ENCODE results near the gene SEMA4F. TPM values are rescaled to one million over a fixed set of nuclear protein-coding genes. Genes with fewer than 3 reads are reported as not detected.
A peak's percentile ranks its signal among the peaks of the same experiment; 100 is the strongest.

SEMA4F gene
- total and polyA plus RNA-seq, 2 experiments from 2014 or later, result 4.2 to 5.9 TPM

- no peaks in the 10 kb centered on the region for H3K79me2 ChIP-seq (ENCODE audit: insufficient read depth)
- no peaks in the 10 kb centered on the region for H3K27me3 ChIP-seq (replicated peaks; ENCODE audit: insufficient read depth)
- no peaks in the 10 kb centered on the region for H3K9me3 ChIP-seq (ENCODE audit: low read depth)
- H3K4me3 ChIP-seq, result no peak overlapping the region
- in situ Hi-C loops (cut with MboI), result no loop called here
- H3K9me2 ChIP-seq (ENCODE audit: insufficient read depth), result no peaks in the 10 kb centered on the region
- no peak overlapping the region for H3K27ac ChIP-seq
- H2AFZ ChIP-seq, result no peak overlapping the region
- 82 to 83% methylated on average over 7 of the region's 7 CpGs for WGBS, 2 experiments (ENCODE audit: low coverage in 1 of 2, low lambda C conversion rate in 2 of 2, missing lambda C conversion rate in 2 of 2)
- H3K4me2 ChIP-seq (ENCODE audit: unreplicated experiment), result no peak overlapping the region
- no peak for DNase-seq
- H3K4me1 ChIP-seq (ENCODE audit: insufficient read depth), result peaks cover 8% of the 10 kb centered on the region
- no peak overlapping the region for H3K9ac ChIP-seq
- no peaks in the 10 kb centered on the region for H3K36me3 ChIP-seq (ENCODE audit: low read depth)
- H4K20me1 ChIP-seq (ENCODE audit: insufficient read depth), result no peaks in the 10 kb centered on the region
- TF ChIP-seq EZH2phosphoT487 (IDR thresholded peaks at IDR 0.05; ENCODE audit: insufficient read depth, low read depth) (no peak), EZH2 (IDR thresholded peaks at IDR 0.05; ENCODE audit: insufficient read depth, poor library complexity, severe bottlenecking) (no peak)
- H3F3A ChIP-seq (ENCODE audit: insufficient read depth), result peaks cover 13% of the 10 kb centered on the region
These were observed 16.2 kb downstream of the SEMA4F start for GRCh38 chr2:74670263-74670662.

GRCh38 chr2:74671479-74671878 is 17.4 kb downstream of the SEMA4F start:
- H3F3A ChIP-seq (ENCODE audit: insufficient read depth), result peaks cover 13% of the 10 kb centered on the region
- H3K4me3 ChIP-seq, result no peak overlapping the region
- peaks cover 8% of the 10 kb centered on the region for H3K4me1 ChIP-seq (ENCODE audit: insufficient read depth)
- H3K79me2 ChIP-seq (ENCODE audit: insufficient read depth), result no peaks in the 10 kb centered on the region
- no peak overlapping the region for H2AFZ ChIP-seq
- no peaks in the 10 kb centered on the region for H3K36me3 ChIP-seq (ENCODE audit: low read depth)
- no peaks in the 10 kb centered on the region for H3K27me3 ChIP-seq (replicated peaks; ENCODE audit: insufficient read depth)
- no peak for TF ChIP-seq EZH2phosphoT487 (IDR thresholded peaks at IDR 0.05; ENCODE audit: insufficient read depth, low read depth)
- TF ChIP-seq EZH2 (IDR thresholded peaks at IDR 0.05; ENCODE audit: insufficient read depth, poor library complexity, severe bottlenecking), result no peak
- H4K20me1 ChIP-seq (ENCODE audit: insufficient read depth), result no peaks in the 10 kb centered on the region
- DNase-seq, result peak; percentile 81
- in situ Hi-C loops (cut with MboI), result no loop called here
- no peak overlapping the region for H3K27ac ChIP-seq
- no peak overlapping the region for H3K9ac ChIP-seq
- no peaks in the 10 kb centered on the region for H3K9me3 ChIP-seq (ENCODE audit: low read depth)
- no peak overlapping the region for H3K4me2 ChIP-seq (ENCODE audit: unreplicated experiment)
- H3K9me2 ChIP-seq (ENCODE audit: insufficient read depth), result no peaks in the 10 kb centered on the region

- Histone ChIP-seq H3K4me1 (ENCODE audit: insufficient read depth) (peaks cover 8% of the 10 kb centered on the region), H2AFZ (no peak overlapping the region), H3K9me2 (ENCODE audit: insufficient read depth) (no peaks in the 10 kb centered on the region), H3K27me3 (replicated peaks; ENCODE audit: insufficient read depth) (no peaks in the 10 kb centered on the region), H4K20me1 (ENCODE audit: insufficient read depth) (no peaks in the 10 kb centered on the region), H3F3A (ENCODE audit: insufficient read depth) (peaks cover 13% of the 10 kb centered on the region), H3K4me2 (ENCODE audit: unreplicated experiment) (no peak overlapping the region), H3K36me3 (ENCODE audit: low read depth) (no peaks in the 10 kb centered on the region), H3K27ac (no peak overlapping the region), H3K4me3 (no peak overlapping the region), H3K79me2 (ENCODE audit: insufficient read depth) (no peaks in the 10 kb centered on the region), H3K9me3 (ENCODE audit: low read depth) (no peaks in the 10 kb centered on the region), H3K9ac (no peak overlapping the region)
- in situ Hi-C loops (cut with MboI), result no loop called here
- TF ChIP-seq EZH2 (IDR thresholded peaks at IDR 0.05; ENCODE audit: insufficient read depth, poor library complexity, severe bottlenecking), result no peak
- no peak for TF ChIP-seq EZH2phosphoT487 (IDR thresholded peaks at IDR 0.05; ENCODE audit: insufficient read depth, low read depth)
- WGBS, 2 experiments (ENCODE audit: low coverage in 1 of 2, low lambda C conversion rate in 2 of 2, missing lambda C conversion rate in 2 of 2), result 76 to 77% methylated on average over 7 of the region's 7 CpGs
- no peak for DNase-seq
These were observed 19.9 kb downstream of the SEMA4F start for GRCh38 chr2:74673826-74674528.

- H3K9me2 ChIP-seq (ENCODE audit: insufficient read depth), result no peaks in the 10 kb centered on the region
- 74 to 75% methylated on average over 6 of the region's 6 CpGs for WGBS, 2 experiments (ENCODE audit: low coverage in 1 of 2, low lambda C conversion rate in 2 of 2, missing lambda C conversion rate in 2 of 2)
- peaks cover 13% of the 10 kb centered on the region for H3F3A ChIP-seq (ENCODE audit: insufficient read depth)
- DNase-seq, result no peak
- in situ Hi-C loops (cut with MboI), result loop anchor here (25.0 kb wide), 1 partner anchor 712 kb away; no protein-coding TSS in a partner anchor
- H3K79me2 ChIP-seq (ENCODE audit: insufficient read depth), result no peaks in the 10 kb centered on the region
- no peak overlapping the region for H3K27ac ChIP-seq
- no peaks in the 10 kb centered on the region for H3K36me3 ChIP-seq (ENCODE audit: low read depth)
- H3K9me3 ChIP-seq (ENCODE audit: low read depth), result no peaks in the 10 kb centered on the region
- H2AFZ ChIP-seq, result no peak overlapping the region
- no peak overlapping the region for H3K4me2 ChIP-seq (ENCODE audit: unreplicated experiment)
- peaks cover 8% of the 10 kb centered on the region for H3K4me1 ChIP-seq (ENCODE audit: insufficient read depth)
- H3K4me3 ChIP-seq, result no peak overlapping the region
- TF ChIP-seq EZH2 (IDR thresholded peaks at IDR 0.05; ENCODE audit: insufficient read depth, poor library complexity, severe bottlenecking) (no peak), EZH2phosphoT487 (IDR thresholded peaks at IDR 0.05; ENCODE audit: insufficient read depth, low read depth) (no peak)
- H4K20me1 ChIP-seq (ENCODE audit: insufficient read depth), result no peaks in the 10 kb centered on the region
- H3K9ac ChIP-seq, result no peak overlapping the region
- no peaks in the 10 kb centered on the region for H3K27me3 ChIP-seq (replicated peaks; ENCODE audit: insufficient read depth)
These were observed 21.0 kb downstream of the SEMA4F start for GRCh38 chr2:74675090-74675489.
